Renal pelvis (tissue), 4 donors: ENCODE measurements around the gene WARS2. TPM values are rescaled to one million over a fixed set of nuclear protein-coding genes. Genes with fewer than 3 reads are reported as not detected.

Experiments used
- DNase-seq: peaks from one replicate; pipeline ENCODE4 v3.0.0-alpha.2; 2013
- polyA plus RNA-seq, 3 donors: library from polyadenylated mRNA; unstranded; fragments of 120-200 nt; gene quantifications; one replicate each; pipeline ENCODE4 v1.2.1, GENCODE V29; 2013; ENCODE audit not compliant: insufficient read length in 3 of 3

The WARS2 gene
- polyA plus RNA-seq, 3 donors: 19.5 to 23.0 (median 21.8) TPM

- DNase-seq: no peak
These were observed 139.0 kb downstream of the WARS2 start for GRCh38 chr1:119001181-119002027.

- no peak for DNase-seq
These were observed 139.9 kb downstream of the WARS2 start for GRCh38 chr1:119000371-119001180.

- no peak for DNase-seq
These were observed 140.9 kb downstream of the WARS2 start for GRCh38 chr1:118999348-119000071.

- no peak for DNase-seq
These were observed 142.3 kb downstream of the WARS2 start for GRCh38 chr1:118998171-118998570.

- DNase-seq: no peak
These were observed 143.2 kb downstream of the WARS2 start for GRCh38 chr1:118997225-118997624.

- DNase-seq: no peak
These were observed 145.0 kb downstream of the WARS2 start for GRCh38 chr1:118995312-118996016.

GRCh38 chr1:118993700-118994026 is 146.8 kb downstream of the WARS2 start:
- DNase-seq: no peak

GRCh38 chr1:118992868-118993699 is 147.4 kb downstream of the WARS2 start:
- no peak for DNase-seq

- no peak for DNase-seq
These were observed 148.1 kb downstream of the WARS2 start for GRCh38 chr1:118992237-118992825.

GRCh38 chr1:118991448-118991847 is 149.0 kb downstream of the WARS2 start:
- no peak for DNase-seq

- DNase-seq: no peak
These were observed 149.8 kb downstream of the WARS2 start for GRCh38 chr1:118990513-118991152.

- DNase-seq: no peak
These were observed 150.5 kb downstream of the WARS2 start for GRCh38 chr1:118989878-118990378.

- no peak for DNase-seq
These were observed 151.2 kb downstream of the WARS2 start for GRCh38 chr1:118989006-118989815.

- no peak for DNase-seq
These were observed 152.1 kb downstream of the WARS2 start, which contains the start of gene TBX15 for GRCh38 chr1:118988186-118989005. TBX15 (minus strand) TSS chr1:118988343; CDS start chr1:118987795, 548 bp downstream.

- no peak for DNase-seq
These were observed 152.8 kb downstream of the WARS2 start for GRCh38 chr1:118987468-118988185.

GRCh38 chr1:118986555-118987467 is 153.6 kb downstream of the WARS2 start:
- no peak for DNase-seq
